Heart left ventricle (tissue), 13 donors: ENCODE data around the gene WNT7B.

Experiments
- CTCF ChIP-seq, 12 donors: fragments of 200-600 bp; sonication (generic) in 4 of 12; IDR thresholded peaks; one replicate each; pipeline versions ENCODE4 v1.5.0 to v1.8.0; 2018 to 2022; ENCODE audit warnings: antibody characterized with exemption in 12 of 12, mild to moderate bottlenecking in 5 of 12
- POLR2A ChIP-seq, 2 donors: fragments of 450-650 bp; IDR thresholded peaks; one replicate each; pipeline ENCODE4 v1.6.1; 2017; ENCODE audit warnings: antibody characterized with exemption in 2 of 2, mild to moderate bottlenecking in 2 of 2, moderate library complexity in 2 of 2
- donor health status: ischemic (EF 13 %, LVEDD 7.1; RV severe dilation, severe dysfunction).
- donor health status: DM: no; HTN: yes; CAD: no.
- donor health status: DM: no; HTN: no; CAD: no.
- donor health status: ischemic (EF 25% LVEDD 6.9; RV normal size, moderate dysfunction).
- donor health status: ischemic (EF 25% LVEDD 5.7; RV mildly dilated, moderate dysfunction).
- donor health status: ischemic (EF 35%, LVEDD 5.7; RV mildly dilated, moderate dysfunction).
- donor health status: nonischemic (EF 11% LVEDD 7.7; RV severe dilation, severe dysfunction).
- donor health status: DM: yes; HTN: yes; CAD: no.
- donor health status: PGD.
- donor health status: ischemic (EF 29% LVEDD 5.4; RV normal size, mild dysfunction).
- donor health status: nonischemic (EF 23%, LVEDD 6.1; RV moderate dilation, normal function).

GRCh38 chr22:45964372-45964771 is 12.6 kb downstream of the WNT7B start:
- TF ChIP-seq CTCF (IDR thresholded peaks at IDR 0.05) = no peak
- TF ChIP-seq POLR2A (IDR thresholded peaks at IDR 0.05) = no peak
